HTR-8/SVneo (cell line): ENCODE results near the gene BMPR1B.
"Not testable (repeated sequence)": the region's sequence is repeated elsewhere in the genome, so short reads cannot be mapped to it uniquely, and the experiment has no call there.

Experiments
- DNase-seq: peaks from one replicate; pipeline ENCODE4 v3.0.0; 2011; ENCODE audit warnings: low spot score, mixed read lengths; ENCODE audit not compliant: insufficient read length
- FAIRE-seq: peaks from 2 replicates; lab custom pipeline; 2011; peaks lifted over from hg19 to GRCh38; lab: Jason Lieb, UNC

The BMPR1B gene

DNA sequence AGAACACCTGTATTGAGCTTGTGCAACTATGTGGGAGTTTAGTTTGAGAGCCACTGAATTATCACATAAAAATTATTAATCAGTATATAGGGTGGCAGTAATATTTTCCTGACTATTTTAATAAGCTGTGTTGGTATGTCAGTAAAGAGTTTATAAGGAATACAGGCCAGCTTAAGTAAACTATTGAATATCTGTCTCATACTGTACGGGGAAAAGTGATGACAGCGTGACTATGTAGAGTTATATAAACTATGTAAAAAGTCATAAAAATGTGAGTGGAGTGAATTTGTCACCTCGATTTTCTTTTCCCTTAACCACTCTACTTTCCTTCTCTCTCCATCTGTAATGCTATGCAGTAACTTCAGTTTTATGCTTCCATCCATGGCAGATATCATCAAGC lies 250.2 kb downstream of the BMPR1B start:
- FAIRE-seq (no peak), DNase-seq (no peak)

DNA sequence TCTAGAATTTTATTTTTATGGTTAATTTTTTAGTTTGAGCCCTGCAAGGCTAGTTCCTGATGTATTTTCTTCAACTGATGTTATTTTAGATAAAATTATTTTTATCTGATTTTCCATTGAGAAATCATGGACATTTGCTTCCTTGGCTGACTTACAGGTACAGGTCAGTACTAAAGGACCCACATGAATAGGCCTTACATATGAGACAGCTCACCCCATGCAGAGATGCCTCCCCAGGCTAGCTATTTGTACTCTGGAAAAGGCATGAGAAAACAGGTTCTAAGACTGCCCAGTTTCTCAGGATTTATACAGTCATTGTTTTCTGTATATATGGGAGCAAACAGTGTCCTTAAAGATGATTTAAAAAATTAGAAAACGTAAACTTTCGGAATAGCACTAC lies 255.5 kb downstream of the BMPR1B start:
- DNase-seq (no peak), FAIRE-seq (no peak)

DNA sequence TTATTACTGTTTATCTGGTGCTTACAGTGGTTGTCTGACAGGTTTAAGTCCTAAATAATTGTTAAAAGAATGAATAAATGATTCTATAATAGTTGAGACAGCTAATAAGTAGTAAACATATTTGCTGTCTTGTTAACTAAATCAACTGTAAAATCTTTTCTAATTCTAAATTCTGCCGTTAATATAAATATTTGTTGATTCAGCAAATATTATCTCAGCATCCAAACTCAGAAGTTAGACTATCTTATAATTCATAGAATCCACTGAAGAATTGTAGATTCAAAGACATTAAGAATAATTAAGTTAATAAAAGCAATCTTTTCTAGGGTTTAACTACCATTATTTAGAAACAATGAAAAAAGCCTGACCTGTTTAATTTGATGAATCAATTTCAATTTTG lies 256.3 kb downstream of the BMPR1B start:
- no peak for DNase-seq
- FAIRE-seq: no peak

DNA sequence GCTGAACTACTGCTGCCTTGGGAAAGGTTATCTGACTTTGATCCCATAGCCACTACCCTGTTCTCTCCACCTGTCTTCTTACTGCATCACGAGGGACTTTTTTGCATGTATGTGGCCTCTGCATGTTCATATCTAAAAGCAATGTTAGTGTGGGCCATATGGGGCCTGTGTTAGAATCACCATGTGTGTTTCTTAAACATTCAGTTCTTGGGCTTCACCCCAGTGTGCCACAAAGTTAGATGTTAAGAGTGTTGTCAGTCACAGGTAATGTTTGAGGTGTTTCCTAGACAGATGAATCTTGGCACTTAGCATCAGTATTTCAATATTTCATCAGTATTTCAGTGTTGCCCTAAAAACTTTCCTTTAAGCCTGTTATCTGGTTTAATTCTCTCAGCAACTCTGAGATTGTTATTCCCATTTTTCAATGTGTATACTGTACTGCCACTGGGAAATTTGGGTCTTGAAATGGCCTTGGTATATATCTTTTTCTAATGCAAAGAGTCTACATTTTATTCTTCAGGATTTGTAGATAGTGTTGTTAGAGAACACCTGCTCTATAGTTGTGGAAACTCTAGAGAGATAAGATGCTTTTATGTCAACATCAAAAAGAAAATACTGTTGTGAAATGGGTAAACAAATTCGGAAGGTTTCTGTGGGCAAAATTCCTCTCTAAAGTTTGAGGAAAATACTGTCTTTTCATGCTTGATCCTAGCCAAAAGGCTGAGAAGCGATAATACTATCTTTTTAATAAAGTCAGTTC lies 259.7 kb downstream of the BMPR1B start:
- DNase-seq (no peak), FAIRE-seq (no peak)

DNA sequence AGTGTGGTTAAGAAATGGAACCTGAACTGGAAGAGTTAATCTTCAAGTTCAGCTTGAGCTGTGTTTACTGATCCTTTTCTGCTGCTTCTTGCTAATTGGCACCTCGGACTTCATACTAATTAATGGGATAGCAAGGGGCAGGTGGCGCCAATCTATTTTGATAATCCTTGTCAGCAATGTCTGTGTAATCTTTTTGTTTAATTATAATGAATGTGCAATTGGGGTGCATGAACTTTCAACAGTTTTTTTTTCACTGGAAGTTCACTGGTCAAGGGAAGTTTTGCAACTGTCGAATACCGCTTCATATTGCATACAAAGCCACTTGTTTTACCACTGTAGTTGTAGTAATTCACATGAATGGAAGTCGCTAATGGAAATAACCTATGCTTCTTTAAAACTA lies 261.0 kb downstream of the BMPR1B start:
- no peak for FAIRE-seq
- no peak for DNase-seq

DNA sequence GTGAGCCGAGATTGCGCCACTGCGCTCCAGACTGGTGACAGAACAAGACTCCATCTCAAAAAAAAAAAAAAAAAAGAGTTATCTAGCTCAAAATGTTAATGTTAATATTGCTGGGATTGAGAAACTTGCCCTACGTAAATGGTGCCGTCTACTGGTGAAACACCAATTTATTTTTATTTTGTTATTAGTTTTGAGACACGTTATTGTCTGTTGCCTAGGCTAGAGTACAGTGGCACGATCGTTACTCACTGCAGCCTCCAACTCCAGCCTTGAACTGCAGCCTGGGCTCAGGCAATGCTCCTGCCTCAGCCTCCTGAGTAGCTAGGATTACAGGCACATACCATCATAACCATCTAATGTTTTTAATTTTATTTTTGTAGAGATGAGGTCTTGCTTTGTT lies 262.8 kb downstream of the BMPR1B start:
- DNase-seq (no peak), FAIRE-seq (no peak)

DNA sequence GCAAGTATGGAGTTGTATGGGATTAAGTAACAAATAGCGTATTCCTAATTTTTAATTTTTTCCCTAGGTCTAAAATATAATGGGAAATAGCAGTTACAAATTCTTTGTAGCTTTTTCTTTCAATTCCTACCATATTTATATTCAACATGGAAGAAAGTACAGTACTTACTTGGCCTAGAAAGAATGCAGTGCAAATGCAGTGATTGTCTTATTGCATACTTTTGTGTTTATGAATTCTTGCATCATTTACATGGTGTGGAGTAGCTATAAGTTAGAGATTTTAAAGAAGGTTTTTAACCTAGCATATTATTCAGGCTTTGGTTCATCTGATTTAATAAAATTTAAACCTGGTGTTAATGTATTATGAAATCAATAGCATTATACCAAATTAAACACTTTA lies 263.3 kb downstream of the BMPR1B start:
- DNase-seq (no peak), FAIRE-seq (no peak)

DNA sequence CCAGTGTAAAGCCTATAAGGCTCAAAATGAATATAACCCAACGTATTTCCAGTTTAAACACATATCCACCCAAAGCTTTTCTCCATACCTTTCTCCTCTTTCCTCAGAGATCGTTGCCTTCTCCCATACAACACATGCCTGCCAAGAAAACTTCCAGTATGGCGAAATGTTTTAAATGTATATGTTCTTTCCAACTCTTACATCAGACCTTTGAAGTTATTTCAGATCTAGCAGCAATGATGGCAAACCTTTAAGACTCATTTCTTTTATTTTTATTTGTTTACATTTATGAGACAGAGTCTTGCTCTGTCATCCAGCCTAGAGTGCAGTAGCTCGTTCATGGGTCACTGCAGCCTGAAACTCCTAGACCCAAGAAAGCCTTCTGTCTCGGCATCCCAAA lies 265.4 kb downstream of the BMPR1B start:
- DNase-seq: no peak
- no peak for FAIRE-seq

DNA sequence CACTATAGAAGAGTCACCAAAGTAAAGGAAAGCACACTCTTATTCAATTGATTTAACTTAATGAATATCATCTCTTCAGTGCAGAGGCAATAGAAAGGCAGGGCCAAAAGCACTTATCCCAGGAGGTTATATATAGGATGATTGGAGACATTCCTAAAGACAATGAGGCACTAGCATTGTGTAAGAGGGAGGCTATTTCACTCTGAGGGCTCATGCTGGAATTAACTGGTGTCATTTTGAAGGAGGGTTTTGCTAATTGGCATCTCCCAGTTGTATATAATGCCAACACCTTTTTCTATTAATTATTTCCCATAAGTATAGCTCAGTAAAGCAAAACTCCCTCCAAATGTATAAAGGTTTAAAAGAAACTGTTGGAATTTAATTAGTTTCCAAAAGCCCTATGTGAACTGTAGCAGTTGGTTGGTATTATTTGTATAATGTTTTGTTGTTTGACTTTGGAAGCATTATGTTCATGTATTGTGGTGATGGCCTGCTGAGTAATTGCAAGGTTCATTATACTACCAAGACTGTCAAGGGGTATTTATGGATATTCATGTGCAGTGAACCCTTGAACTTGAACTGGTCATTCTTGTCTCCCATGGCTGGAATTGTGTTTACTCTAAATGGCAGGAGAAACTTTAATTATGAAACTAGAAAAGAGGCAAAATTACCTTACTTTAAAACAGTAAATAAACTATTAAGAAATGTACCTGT lies 270.3 kb downstream of the BMPR1B start:
- FAIRE-seq: no peak
- no peak for DNase-seq

DNA sequence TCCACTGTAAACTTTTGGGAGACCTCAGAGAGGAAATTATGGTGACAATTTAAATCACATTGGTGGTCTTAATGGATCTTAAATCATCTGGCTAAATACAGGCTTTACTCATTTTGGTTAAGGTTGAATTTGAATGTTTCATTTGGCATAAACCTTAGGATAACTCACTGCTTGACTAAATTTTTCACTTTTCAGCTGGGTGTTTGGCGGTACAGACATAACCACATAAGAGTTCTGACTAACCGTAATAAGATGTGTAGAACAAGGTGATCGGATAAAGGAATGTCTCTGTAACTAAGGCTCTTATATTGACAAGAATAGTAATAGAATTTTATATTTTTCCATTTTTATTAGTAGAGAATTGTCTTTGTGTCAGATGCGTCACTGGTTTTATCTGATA lies 281.0 kb downstream of the BMPR1B start:
- no peak for DNase-seq
- no peak for FAIRE-seq

DNA sequence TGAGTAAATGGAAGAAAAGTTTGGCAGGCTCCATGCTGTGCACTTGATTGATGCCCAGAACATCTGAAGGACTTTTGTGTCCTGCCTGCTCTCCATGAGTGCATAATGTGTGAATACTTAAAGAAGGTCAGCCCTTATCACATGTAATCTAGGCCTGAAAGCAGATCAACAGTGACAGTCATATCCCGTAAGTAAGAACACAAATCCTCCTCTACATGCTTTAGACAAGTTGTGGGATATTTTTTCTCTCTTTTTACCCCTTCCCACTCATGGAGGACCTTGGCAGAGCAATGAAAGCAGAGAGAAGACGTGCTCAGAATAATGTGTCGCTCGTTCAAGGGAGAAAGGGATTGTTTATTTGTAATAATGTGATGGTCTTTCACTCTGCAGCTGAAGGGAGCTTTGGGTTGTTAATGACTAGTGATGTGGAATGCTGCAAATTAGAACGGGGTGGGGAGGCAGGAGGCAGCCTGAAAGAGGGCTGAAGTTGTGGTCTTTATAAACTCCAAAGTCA lies 286.6 kb downstream of the BMPR1B start:
- DNase-seq: no peak
- no peak for FAIRE-seq

DNA sequence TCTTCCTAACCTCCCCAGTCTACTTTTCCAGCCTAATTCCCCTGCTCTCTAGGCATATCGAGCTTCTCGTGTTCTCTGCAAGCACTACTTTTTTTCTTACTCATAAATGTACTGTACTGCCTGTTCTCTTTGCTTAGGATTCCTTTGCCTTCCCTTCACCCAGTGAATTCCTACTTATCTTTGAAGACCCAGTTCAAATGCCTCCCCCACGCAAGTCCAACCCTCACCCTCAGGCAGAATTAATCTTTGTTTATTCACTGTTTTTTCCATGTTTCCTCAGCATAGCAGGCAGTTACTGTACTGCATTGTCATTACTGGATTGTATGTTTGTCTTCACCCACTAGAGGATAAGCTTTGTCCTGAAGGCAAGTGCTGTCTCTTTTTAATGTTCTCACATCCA lies 287.7 kb downstream of the BMPR1B start:
- no peak for FAIRE-seq
- no peak for DNase-seq

DNA sequence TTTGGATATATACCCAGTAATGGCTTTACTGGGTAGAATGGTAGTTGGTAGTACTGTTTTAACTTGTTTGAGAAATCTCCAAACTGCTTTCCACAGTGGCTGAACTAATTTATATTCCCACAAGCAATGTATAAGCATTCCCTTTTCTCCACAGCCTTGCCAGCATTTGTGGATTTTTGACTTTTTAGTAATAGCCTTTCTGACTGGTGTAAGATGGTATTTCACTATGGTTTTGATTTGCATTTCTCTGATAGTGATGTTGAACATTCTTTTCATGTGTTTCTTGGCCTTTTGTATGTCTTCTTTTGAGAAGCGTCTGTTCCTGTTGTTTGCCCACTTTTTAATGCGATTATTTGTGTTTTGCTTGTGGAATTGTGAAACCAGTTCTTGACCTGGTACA lies 290.5 kb downstream of the BMPR1B start:
- no peak for FAIRE-seq
- no peak for DNase-seq

DNA sequence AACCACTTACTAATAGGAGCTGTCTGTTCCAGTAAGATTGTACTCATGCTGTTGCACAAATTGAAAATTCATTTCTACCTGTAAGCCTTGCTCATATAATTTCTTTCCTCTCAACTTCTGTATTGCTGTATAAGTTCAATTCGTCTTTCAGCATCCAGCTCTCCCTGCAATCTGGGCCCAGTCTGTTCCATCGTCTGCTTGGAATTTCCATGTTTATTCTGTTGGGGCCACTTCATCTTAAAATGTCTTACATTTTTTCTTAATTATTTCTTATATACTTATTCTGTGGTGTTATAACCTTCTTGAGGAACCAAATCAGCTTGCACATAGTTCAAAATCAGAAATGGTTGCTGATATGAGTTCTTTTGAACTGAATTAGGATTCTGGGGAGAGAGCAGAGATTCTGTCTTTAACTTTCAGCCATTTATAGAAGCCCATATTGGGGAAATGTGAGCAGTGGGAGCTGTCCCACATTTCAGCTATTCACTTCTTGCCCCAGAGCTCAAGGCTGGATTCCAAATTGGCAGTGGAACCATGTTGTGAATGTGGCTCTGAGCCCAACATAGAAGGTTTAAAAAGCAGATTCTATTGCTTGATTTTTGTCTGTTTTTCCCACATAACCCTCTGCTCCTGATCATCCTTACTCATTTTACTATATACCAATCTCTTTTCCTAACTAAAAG lies 291.9 kb downstream of the BMPR1B start:
- FAIRE-seq: no peak
- DNase-seq: no peak

DNA sequence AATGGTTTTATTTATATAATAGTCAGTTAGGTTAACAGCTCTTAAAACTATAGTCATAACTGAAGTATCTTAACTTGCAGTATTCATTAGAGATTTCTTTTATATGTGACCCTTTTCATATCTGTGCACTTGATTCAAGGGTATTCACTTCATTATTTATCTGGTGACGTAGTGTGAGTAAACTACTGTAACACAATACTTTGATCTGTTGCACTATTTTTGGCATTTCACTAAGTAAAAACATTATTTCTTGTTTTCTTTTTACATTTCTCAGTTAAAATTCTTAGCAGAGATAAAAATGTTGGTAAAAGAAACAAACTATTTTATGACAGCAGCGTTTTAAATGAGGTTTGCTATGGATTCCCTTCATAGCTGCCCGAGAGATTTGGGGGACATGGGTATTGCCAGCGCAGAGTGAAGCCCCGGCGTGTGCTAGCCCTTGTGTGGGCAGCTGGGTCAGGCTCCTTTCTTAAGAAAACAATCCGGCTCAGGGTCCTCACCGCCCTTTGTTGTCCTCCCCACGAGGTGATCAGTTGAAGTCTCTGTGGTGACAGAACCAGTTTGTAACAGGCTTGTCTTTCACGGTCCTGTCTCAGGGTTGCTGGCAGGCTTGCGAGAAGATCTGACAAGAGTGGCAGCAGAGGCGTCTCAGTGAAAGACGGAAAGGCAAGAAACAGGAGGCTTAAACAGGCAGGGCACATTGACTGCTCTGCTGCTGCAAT lies 293.4 kb downstream of the BMPR1B start:
- FAIRE-seq: no peak

DNA sequence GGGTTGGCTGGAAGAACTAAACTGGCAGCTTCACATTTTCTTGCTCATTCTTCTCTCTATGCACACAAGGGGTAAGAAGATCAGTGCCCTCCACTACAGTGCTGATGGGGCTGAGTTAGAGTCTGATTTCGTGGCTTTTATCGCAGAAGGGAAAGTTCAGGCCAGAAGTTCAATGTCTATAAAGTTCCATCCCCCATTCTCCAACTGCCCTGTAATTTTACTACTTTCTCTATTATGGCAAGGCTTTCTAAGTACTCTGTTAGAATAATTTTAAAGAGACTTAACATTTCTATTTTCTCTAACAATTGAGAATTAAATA lies 293.9 kb downstream of the BMPR1B start:
- FAIRE-seq: no peak

More for the DNA sequence above, 293.4 kb downstream of the BMPR1B start:
- DNase-seq: no peak

DNA sequence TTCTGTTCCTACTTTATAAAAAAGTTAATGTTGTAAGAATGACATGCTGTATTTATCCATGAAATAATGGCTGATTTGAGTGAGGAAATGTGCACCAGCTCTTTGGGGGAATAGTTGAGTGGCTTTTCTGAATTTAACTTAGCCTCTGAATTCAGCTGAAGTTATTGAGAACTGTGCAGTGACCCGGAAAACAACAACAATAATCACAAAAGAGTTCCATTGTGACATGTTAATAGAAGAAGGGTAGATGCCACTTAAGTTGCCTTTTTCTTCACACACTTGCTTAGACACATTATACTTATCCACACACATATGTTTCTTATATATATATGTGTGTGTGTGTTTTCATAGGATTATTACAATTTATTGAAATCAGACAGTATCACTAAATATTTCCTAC lies 301.2 kb downstream of the BMPR1B start:
- no peak for DNase-seq
- no peak for FAIRE-seq

More for the DNA sequence above, 293.9 kb downstream of the BMPR1B start:
- DNase-seq: no peak

DNA sequence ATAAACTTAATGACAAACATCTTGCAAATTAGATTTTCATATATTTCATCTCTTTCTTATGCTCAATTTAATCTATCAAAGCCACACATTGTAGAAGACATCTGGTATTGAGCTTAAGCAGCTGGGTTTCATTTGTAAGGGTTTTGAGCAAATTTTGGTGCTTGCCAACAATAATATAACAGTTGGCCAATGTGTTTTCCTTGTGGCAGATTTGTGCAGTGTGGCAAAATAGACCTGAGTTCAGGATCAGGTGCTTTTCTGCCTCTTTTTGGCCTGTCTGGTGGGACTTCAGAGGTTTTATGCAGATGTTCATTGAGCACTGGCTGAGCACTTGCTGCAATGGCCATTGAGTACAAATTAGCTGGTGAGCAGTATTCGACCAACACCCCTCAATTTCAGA lies 301.9 kb downstream of the BMPR1B start:
- DNase-seq (no peak), FAIRE-seq (no peak)

DNA sequence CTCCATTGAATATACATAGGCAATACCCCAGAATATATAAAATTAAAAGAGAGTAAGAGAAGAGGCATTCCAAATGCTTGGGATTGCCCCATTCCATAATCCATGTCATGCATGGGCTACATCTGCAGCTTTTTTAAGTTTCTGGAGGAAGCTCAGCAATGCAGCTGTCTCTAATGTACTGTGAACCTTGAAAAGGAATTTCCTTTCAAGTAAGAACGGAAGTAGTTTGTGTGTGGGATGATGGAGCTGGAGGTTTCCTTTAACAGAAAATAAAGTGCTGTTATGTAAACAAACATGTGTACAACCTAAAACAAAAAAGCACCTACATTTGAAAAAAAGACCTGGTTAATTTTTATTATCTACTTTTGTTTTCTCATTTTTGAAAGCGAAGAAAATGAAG lies 303.5 kb downstream of the BMPR1B start:
- no peak for DNase-seq
- FAIRE-seq: no peak

DNA sequence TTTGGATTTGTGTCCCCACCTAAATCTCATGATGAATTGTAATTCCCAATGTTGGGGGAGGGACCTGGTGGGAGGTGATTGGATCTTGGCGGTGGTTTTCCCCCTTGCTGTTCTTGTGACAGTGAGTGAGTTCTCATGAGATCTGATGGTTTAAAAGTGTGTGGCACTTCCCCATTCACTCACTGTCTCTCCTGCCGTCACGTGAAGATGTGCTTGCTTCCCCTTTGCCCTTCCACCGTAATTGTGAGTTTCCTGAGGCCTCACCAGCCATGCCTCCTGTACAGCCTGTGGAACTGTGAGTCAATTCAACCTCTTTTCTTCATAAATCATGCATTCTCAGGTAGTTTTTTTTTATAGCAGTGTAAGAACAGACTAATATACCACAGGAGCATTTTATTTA lies 304.0 kb downstream of the BMPR1B start:
- not testable (repeated sequence) for DNase-seq, FAIRE-seq

DNA sequence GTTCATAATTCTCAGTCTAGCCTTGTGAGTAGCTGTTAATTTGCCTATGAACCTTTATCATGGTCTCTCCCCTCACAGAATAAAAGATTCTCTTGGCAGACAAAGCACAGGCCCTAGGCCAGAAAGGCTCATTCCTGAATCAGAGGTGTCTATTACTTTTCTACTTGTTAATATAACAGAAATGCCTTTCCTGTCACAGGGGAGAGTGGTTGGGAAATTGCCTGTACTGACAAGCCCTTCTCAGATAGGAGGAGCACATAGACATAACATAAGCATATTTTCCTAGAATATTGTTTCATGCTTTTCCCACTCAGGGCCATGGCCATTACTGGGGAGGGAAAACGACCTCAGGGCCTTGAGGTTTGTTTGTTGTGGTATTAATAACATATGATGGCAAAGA lies 308.3 kb downstream of the BMPR1B start:
- no peak for FAIRE-seq
- DNase-seq: no peak
